GM19467 (cell line): ENCODE measurements around the gene CREB3L1.

ENCODE experiments used
- ATAC-seq: cut with Tn5 transposase; IDR thresholded peaks from one replicate; pipeline ENCODE4 v1.9.1; 2021; ENCODE audit warnings: mild to moderate bottlenecking, moderate library complexity; ENCODE audit not compliant: unreplicated experiment

CREB3L1 gene, protein sequence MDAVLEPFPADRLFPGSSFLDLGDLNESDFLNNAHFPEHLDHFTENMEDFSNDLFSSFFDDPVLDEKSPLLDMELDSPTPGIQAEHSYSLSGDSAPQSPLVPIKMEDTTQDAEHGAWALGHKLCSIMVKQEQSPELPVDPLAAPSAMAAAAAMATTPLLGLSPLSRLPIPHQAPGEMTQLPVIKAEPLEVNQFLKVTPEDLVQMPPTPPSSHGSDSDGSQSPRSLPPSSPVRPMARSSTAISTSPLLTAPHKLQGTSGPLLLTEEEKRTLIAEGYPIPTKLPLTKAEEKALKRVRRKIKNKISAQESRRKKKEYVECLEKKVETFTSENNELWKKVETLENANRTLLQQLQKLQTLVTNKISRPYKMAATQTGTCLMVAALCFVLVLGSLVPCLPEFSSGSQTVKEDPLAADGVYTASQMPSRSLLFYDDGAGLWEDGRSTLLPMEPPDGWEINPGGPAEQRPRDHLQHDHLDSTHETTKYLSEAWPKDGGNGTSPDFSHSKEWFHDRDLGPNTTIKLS

DNA sequence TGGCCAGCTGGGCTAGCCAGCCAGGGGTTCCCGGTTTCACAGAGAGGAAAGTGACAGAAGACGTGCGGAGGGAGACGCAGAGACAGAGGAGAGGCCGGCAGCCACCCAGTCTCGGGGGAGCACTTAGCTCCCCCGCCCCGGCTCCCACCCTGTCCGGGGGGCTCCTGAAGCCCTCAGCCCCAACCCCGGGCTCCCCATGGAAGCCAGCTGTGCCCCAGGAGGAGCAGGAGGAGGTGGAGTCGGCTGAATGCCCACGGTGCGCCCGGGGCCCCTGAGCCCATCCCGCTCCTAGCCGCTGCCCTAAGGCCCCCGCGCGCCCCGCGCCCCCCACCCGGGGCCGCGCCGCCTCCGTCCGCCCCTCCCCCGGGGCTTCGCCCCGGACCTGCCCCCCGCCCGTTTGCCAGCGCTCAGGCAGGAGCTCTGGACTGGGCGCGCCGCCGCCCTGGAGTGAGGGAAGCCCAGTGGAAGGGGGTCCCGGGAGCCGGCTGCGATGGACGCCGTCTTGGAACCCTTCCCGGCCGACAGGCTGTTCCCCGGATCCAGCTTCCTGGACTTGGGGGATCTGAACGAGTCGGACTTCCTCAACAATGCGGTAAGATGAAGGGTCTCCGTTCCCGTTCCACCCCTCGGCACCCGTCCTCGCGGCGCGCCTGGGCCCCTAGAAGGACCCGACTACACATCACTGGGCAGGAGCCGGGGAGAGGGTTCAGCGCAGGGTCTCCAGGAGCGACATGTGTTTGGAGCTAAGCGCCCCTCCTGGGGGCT is at the start of gene CREB3L1:
Gene CREB3L1, plus strand, starts transcription at position 41 of the 765 bp plus-strand sequence. Its CDS starts 450 bp downstream, at position 491.
- ATAC-seq, result no peak

DNA sequence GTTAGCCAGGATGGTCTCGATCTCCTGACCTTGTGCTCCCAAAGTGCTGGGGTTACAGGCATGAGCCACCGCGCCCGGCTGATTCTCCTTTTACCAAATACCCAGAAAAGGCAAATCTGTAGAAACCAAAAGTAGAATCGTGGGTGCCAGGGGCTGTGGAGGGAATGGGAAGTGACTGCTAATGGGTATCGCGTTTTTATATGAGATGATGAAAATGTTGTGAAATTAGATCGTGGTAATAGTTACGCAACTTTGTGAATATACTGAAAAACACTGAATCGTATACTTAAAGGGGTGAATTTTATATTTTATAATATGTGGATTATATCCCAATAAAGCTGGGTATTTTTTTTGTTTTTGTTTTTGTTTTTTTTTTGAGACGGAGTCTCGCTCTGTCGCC is 48.2 kb upstream of the CREB3L1 start:
- no peak for ATAC-seq

DNA sequence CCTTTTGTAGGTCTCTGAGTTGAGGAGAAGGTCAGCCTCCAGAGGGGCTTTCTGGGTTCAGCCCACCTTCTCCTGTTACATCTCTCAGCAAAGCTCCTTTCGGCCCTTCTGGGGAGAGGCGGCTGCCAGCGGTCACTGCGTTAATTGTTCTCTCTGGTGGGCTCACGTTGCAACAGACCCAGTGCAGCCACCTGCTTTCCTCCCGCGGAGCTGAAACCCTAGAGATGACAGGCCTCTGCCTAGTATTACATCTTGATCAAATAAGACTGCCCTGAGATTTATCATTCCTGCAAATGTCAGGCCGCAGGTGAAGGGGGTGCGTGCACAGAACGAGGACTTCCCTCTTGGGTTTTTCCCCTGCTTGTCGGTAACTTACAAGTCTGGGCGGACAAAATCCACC is 43.2 kb upstream of the CREB3L1 start:
- ATAC-seq, result no peak

DNA sequence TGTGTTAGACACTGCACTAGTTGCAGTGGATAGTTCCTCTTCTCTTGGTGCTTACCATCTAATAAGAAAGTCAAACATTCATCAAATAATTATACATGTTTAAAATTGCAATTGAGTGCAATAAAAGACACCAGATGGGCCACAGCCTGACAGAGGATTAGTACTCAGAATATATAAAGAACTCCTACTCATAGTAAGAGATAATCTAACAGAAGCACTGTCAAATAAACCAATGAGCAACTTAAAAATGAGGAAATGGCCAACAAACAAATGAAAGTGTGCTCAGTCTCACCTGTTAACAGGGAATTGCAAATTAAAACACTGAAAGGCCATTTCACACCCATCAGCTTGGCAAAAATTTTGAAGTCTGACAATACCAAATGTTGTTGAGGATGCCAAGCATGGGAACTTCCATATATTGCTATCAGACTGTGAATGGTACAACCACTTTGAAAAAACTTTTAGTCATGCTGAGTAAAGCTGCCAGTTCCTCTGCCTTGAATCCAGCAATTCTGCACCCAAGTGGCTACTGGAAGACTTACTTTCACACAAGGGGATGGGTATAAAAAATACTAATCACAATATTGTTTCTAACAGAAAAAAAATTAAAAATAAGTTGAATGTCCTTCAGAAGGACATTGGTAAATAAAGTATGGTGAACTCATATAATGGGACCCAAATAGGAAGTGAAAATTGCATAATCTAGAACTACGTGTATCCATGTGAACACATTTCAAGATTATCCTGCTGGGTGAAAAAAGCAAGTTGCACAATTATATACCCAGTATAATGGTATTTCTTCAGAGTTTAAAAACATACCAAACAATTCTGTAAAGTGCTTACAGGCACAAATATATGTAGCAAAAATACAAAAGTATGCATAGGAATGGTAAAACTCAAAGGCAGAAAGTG is 41.4 kb upstream of the CREB3L1 start:
- ATAC-seq, result no peak

DNA sequence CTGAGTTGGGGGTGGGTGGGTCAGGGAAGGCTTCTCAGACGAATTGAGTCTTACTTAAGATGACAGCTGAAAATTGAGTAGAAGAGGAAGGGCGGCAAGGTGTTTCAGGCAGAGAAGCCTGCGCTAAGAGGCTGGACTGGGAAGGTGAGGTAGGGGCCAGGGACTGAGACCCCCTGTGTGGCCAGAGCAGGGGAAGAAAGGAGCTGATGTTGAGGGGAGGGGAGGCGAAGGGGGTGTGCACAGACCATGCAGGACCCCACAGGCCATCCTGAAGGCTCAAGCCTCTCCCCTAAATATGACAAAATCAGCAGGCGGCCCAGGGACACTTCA is 40.6 kb upstream of the CREB3L1 start:
- ATAC-seq, result no peak

DNA sequence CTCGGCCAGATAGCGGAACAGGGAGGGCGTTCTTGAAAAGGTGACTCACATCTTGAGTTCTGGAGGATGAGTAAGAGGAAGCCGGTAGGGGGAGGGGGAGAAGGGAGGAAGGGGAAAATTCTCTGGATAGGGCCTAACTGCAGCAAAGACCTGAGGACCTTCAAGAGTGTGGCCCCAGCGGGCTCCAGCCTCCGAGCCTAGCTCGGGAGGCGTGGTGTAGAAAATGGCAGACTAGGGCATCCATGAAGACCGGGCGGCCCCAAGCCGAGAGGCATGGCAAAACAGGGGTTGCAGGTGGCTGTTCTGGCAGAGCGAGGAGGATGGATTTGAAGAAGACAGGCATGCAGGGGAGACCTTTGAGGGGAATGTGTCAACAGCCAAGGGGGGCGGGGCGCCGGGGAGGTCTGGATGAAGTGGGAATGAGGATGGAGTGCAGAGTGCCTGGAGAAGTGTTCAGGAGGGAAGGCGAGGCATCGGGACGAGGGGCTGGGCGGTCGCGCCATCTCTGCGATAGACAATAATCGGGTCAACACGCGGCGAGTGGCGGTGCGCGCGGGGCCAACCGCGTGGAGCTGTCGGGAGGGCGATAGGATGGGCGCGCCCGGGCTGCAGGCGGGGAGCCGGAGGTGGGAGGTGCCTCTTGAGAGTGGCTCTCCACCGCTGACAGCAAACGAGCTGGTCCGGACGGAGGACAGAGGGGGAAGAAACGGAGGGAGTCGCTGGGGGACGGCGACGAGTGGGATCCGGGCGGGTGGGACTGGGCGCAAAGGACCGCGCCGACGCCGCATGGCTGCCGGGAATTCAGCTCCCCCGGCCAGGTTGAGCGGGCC is 40.0 kb upstream of the CREB3L1 start:
- no peak for ATAC-seq

DNA sequence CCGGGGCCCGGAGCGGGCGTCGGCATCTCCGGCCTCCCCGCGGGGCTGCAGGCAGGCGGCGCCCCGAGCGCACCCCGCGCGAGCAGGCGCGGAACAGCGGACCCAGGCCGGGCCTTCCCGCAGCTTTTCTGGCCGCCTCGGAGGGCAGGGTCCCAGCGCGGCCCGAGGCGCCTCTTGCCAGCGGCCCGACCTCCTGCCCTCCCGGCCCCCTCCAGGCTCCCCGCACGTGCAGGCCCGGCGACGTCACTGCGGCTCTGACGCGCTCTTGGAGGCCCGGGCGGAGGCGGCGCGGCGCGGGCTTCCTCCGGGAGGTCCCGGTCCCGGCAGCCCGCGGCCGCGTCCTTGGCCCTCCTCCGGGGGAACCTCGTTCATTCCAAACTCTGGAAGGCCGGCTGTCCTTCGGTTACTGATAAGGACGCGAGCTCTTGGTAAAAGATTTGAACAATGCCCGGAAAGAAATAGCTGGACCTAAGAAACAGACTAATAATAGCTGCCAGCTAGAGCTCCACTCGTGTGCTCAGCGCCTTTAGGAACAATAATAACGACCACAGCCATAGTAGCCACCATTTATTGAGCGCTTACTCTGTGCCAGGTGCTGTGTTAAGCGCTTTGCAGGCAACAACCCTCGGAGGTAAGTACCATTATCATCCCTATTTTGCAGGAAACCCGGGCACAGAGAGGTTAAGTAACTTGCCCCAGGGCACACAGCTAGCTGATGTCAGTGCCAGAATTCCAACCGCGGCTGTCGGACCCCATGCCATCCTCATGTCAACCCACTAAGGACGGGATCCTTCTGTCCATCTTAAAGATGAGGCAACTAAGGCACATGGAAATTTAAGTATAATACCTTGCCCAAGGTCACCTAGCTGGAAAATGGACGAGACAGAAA is 39.1 kb upstream of the CREB3L1 start:
- ATAC-seq, result no peak

DNA sequence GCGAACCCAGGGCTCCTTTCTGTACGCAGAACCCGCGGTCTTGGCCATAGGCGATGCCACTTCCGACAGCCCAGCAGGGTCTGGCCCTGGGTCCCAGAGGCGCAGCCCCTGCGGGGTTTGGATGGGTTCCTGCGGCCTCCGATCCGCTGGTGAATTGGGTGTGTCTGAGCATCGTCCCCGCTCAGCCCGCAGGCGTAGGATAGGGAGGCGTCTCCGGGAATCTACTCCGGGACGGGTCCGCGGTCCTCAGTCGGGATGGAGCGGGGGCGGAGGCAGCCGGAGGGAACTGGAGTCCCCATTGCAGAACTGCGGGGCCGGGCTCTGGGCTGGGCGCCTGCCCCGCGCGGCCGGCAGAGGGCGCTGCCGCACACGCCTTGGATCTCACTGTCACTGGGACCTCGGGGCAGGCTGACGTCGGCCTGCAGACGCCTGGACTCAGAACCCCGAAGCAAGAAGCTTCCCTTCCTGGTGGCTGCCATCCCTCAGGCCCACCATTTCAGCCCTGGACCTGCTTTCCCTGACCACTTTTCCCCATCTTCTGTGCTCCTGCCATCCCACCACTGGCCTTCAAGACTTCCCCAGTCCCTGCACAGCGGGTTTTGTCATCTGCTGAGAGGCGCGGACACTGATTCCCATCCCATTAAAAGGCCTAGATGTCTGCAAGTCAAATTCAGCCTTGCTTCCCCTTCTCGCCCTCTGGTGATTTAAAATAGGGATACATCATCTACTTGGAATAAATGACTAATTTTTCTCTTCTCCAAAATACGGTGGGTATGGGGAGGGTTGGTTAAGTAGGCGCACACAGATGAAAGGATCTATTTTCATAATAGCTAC is 38.3 kb upstream of the CREB3L1 start:
- peak; percentile 73 for ATAC-seq

DNA sequence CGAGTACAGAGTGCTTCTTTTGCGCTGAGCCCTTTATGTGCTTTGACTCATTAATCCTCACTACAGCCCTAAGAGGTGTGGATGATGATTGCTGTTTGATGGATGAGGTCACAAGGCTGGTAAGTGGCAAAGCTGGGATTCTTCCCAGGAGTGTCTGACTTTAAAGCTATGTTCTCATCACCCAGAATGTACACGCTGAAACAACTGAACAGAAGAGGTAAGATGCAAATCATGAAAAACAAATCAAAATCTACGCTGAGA is 37.7 kb upstream of the CREB3L1 start:
- no peak for ATAC-seq

DNA sequence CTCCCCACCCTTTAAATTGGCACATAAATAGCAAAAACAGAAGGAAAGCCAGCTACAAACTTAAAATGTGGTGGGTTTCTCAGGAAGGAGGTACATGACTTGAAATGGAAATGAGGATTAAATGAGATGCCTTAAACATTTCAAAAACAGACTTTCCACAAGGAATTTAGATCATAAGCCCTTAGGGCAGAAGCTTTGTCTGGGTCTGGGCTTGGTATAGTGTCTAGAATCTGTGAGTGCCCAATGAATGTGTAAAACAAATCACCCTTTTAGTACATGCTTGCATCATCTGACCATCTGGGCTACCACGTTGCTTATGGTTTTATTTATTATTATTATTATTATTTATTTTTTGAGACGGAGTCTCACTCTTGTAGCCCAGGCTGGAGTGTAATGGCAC is 37.1 kb upstream of the CREB3L1 start:
- no peak for ATAC-seq

DNA sequence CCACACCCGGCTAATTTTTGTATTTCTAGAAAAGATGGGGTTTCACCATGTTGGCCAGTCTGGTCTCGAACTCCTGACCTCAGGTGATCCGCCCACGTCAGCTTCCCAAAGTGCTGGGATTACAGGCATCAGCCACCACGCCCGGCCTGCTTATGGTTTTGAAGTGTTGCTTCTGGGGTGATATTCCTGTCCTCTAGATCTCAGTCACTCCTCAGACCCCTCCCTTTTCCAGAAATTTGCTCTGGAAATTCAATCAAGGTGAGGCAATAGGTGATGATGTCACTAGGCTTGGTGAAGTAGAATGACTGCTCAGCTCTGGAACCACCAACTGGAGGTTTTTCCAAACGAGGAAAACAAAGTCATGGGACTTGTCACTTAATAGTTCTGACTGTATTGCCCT is 36.6 kb upstream of the CREB3L1 start:
- no peak for ATAC-seq

DNA sequence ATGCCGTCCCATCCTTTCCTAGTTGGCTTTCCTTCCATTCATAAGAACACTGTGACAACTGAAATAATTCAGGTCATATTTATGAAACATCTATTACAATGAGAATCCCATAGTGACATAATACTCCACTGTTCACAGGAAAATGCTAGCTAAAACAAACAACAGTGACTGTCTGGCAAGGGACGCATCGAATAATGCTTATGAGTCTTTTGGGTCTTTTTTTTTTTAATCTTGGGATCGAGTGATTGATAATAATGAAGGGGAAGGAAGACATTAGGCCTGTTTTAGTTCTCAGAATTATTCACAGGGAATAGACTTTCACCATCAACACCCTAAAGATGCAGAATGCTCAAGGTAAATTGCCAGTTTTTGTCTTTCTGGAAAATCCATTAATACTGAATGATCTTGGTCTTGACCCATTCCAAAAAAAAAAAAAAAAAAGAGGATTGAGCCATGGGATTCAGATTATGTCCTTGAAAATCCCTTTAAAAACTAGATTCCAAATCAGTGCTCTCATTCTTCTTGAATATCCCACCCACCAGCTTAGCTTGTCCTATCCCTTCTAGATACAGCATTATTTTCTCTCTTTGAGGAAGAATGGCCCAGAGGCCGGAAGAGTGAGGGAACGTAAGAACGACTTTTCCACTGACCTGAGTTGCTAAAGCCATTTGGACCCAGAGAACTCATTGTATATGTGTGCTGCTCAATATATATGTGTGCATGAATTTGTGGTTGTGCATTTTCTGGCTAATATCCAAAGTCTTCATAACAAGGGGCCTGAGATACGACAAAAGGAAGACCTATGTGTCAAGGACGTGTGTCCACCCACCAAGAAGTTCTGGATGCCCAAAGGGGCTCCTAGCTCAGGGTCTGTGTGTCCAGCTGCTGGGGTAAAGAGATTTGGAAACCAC is 35.2 kb upstream of the CREB3L1 start:
- no peak for ATAC-seq

DNA sequence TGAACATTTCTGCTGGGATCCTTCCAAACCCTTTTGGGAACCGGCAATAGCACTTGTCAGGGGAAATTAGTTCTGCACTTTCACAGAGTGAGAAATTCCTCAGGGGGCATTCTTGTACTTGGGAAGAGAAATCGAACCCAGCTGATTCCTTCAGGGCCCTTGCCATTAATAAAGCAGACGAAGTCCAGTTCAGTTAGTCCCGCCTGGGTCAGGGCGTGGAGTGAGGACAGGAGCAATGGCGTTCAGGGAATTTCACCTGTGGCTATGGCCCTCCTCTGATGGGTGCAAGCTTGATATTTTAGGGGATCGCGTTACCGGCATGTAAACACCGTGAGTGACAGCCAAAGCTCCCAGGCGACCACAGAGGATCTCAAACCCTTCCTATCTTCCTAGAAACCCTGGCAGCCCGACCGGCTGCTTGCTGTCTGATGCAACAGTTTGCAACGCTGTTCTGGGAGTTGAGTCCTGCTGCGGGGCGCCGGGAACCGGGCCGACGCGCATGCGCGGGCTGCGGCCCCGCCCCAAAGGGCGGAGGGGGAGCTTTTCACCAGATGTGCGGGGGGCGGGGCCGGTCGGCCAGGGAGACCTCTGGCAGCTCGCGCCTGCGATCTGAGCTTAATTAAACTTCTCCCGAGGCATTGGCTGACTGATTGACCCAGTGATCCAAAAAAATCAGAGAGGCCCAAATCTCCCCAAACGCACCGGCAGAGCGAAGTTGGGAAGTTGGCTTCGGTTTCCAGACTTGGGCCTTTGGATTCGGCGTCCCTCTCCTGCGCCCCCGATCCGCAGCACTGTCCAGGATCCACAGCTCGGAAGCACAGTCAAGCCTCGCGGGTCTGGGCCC is 34.3 kb upstream of the CREB3L1 start:
- peak; percentile 65 for ATAC-seq

DNA sequence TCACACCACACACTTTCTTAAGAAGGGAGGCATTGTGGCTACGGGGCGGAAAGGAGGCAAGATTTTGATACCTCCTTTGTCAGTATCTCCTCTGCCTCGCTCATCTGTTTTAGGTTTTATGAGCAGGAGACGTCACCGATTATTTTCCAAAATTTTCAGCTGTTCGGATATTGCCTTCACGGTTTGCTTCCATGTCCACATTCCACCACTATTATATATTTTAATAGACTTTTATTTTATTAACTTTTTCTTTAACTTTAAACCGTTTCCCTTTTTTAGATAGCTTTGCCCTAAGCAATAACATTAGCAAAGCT is 33.7 kb upstream of the CREB3L1 start:
- ATAC-seq, result no peak

DNA sequence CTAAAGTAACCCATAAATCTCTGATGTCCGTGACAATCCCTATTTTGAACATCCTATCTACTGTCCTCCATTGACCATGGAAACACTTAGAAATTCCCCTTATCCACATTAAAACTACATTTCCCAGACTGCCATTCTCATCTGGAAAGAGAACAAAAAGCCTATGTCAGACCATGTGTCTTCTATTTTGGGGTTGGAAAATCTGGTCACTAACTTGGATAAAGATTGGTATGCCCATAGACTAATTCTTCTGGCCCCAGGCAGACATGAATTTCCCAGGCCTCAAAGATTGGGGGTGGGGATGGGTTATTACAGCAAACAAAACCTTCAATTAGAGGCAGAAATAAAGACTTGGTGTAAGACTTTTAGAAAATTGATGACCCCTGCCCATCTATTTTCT is 30.9 kb upstream of the CREB3L1 start:
- ATAC-seq, result no peak

DNA sequence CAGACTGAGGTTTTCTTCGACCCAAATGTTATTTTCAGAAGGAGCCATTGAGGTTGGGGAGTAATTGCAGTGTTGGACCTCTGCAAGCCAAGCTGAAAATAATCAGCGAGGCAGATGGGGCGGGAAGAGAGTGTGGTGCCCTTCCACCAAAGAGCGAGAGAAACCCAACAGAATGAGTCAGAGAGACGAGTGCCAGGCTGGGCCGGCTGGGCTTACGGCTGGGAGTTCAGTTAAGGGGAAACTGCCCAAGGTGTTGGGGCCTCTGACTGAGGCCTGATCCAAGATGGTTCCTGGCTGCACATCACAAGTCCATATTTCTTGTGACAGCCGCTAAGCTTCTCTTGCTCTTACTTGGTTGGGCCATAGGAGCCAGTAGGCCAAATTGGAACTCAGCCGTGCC is 30.4 kb upstream of the CREB3L1 start:
- no peak for ATAC-seq

DNA sequence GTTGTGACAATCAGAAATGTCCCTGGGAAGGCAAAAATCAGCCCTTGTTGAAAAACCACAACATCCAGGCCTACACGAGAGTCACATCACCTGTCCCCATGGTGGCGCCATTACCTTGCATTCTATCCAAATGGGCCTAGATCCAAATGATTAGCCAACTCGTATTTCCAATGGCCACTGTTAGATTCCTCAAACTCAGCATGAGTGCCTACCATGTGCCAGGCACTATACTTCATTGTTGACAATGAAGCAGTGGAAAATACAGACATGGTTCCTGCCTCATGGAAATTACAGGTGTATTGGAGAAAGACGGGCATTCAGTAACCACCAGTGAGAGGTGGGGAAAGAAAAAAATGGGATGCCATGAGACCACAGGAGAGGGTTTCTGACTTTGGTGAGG is 29.8 kb upstream of the CREB3L1 start:
- no peak for ATAC-seq
